ENCODE measurements around the gene OLFM2.
"Not testable (repeated sequence)": the region's sequence is repeated elsewhere in the genome, so short reads cannot be mapped to it uniquely, and the experiment has no call there.

OLFM2 gene

GRCh38 chr19:9953802-9954542 is 17.7 kb upstream of the OLFM2 start:
- Mint-ChIP-seq H3K9me3 (no peaks in the 10 kb centered on the region), H3K4me3 (no peak overlapping the region), H3K4me1 (no peaks in the 10 kb centered on the region), H3K27ac (no peak overlapping the region), H3K27me3 (peaks cover 8% of the 10 kb centered on the region)
- DNase-seq (no peak), ATAC-seq (no peak)

DNA sequence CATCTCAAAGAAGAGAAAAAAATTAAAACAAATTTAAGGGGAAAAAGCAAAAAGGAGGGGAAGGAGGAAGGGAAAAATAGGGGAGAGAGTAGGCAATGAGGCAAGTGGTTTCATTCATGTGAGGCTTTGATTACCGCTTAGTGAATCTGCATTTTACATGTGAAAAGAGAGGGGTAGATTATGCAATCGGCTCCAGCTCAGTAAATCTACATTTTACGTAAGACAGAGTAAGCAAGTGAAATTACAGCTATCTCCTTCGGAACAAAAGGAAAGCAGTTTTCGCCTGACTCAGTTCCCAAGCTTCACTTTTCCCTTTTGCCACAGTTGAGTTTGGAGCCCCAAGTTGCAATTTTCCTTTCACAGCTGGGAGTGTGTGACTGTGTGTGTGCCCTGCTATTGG is 16.0 kb upstream of the OLFM2 start:
- Mint-ChIP-seq H3K27ac (no peak overlapping the region), H3K4me1 (no peaks in the 10 kb centered on the region), H3K27me3 (no peaks in the 10 kb centered on the region), H3K9me3 (no peaks in the 10 kb centered on the region), H3K4me3 (no peak overlapping the region)
- ATAC-seq (no peak), DNase-seq (no peak)

DNA sequence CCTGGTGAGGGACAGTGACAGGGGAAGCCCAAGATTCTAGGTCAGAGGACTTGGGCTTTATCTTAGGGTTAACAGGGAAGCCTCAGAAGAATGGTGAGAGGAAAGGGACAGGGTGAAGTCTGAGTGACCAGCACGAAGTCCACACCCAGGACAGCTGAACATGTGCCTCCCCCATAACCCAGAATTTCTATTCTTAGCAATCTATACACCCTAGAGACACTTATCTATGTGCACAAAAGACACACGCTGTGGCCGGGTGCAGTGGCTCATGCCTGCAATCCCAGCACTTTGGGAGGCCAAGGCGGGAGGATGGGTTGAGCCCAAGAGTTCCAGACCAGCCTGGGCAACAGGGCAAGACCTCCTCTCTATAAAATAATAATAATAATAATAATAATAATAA is 11.1 kb upstream of the OLFM2 start:
- no peak overlapping the region for H3K4me3 Mint-ChIP-seq
- ATAC-seq: no peak
- H3K9me3 Mint-ChIP-seq: peaks cover 0 to 4% of the 10 kb centered on the region in 2 donors
- DNase-seq: no peak
- H3K4me1 Mint-ChIP-seq: no peaks in the 10 kb centered on the region
- peaks cover 23% of the 10 kb centered on the region for H3K27me3 Mint-ChIP-seq
- no peak overlapping the region for H3K27ac Mint-ChIP-seq

GRCh38 chr19:9946528-9947125 is 10.3 kb upstream of the OLFM2 start:
- H3K27ac Mint-ChIP-seq, H3K4me3 Mint-ChIP-seq, DNase-seq, ATAC-seq, H3K4me1 Mint-ChIP-seq: not testable (repeated sequence)
- Mint-ChIP-seq H3K9me3 (peaks cover 4 to 12% of the 10 kb centered on the region in 2 donors), H3K27me3 (peaks cover 32% of the 10 kb centered on the region)

- ATAC-seq (no peak), DNase-seq (no peak)
- Mint-ChIP-seq H3K27ac (no peak overlapping the region), H3K4me3 (no peak overlapping the region), H3K4me1 (no peaks in the 10 kb centered on the region), H3K9me3 (peaks cover 7 to 22% of the 10 kb centered on the region in 2 donors), H3K27me3 (peaks cover 33% of the 10 kb centered on the region)
These were observed 9.1 kb upstream of the OLFM2 start for GRCh38 chr19:9945319-9945966.

DNA sequence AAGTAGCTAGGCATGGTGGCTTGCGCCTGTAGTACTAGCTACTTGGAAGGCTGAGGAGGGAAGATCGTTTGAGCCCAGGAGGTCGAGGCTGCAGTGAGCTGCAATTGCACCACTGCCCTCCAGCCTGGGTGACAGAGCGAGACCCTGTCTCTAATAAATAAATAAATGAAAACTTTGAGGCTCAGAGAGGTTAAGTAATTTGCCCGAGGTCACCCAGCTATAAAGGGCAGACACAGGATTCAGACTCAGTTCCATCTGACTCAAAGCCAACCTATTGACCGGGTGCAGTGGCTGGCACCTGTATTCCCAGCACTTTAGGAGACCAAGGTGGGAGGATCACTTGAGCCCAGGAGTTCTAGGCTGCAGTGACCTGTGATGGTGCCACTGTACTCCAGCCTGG is 7.4 kb upstream of the OLFM2 start:
- Mint-ChIP-seq H3K4me1 (no peaks in the 10 kb centered on the region), H3K4me3 (no peak overlapping the region), H3K27me3 (peaks cover 33% of the 10 kb centered on the region), H3K9me3 (peaks cover 7 to 22% of the 10 kb centered on the region in 2 donors), H3K27ac (no peak overlapping the region)
- no peak for ATAC-seq
- DNase-seq: no peak

DNA sequence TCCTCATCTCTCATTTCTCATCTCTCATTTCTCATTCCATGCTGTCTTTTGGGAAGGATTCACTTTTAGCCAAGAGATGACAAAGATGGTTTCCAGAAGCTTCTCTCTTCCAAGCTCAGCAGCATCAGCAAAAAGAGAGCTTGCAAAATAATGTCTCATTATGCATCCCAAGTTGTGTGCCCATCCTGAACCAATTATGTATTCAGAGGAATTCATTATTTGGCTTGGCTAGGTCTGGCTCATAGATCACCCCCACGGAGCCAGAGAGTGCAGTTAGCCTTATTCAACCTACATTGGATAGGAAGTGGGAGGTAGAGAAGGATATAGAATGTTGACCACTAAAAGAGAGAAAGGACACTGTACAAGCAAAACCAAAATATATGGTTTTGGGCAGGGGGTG is 5.4 kb upstream of the OLFM2 start:
- peaks cover 7% of the 10 kb centered on the region for H3K4me1 Mint-ChIP-seq
- peaks cover 46% of the 10 kb centered on the region for H3K27me3 Mint-ChIP-seq
- ATAC-seq (no peak), DNase-seq (no peak)
- no peak overlapping the region for H3K4me3 Mint-ChIP-seq
- no peak overlapping the region for H3K27ac Mint-ChIP-seq
- H3K9me3 Mint-ChIP-seq: peaks cover 7 to 22% of the 10 kb centered on the region in 2 donors

DNA sequence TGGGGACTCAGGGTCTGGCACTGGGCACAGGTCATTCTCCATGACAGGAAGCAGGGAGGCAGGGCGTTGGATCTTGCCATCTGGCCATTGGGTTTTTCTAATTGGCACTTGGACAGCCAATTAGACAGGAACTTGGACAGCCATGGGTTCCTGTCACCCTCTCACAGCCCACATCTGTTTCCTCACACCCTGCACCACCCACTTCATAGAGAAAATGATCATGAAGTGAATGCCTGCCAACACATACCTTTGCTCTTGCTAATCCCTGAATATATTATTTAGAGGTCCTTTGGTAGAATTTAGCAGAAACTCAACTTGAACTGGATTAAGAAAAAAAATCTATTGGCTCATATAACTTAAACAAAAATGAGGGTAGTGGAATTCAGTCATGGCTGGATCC is 4.9 kb upstream of the OLFM2 start:
- Mint-ChIP-seq H3K9me3 (peaks cover 7 to 22% of the 10 kb centered on the region in 2 donors), H3K27me3 (peaks cover 48% of the 10 kb centered on the region), H3K4me3 (no peak overlapping the region), H3K27ac (no peak overlapping the region), H3K4me1 (peaks cover 9% of the 10 kb centered on the region)
- DNase-seq (no peak), ATAC-seq (no peak)

DNA sequence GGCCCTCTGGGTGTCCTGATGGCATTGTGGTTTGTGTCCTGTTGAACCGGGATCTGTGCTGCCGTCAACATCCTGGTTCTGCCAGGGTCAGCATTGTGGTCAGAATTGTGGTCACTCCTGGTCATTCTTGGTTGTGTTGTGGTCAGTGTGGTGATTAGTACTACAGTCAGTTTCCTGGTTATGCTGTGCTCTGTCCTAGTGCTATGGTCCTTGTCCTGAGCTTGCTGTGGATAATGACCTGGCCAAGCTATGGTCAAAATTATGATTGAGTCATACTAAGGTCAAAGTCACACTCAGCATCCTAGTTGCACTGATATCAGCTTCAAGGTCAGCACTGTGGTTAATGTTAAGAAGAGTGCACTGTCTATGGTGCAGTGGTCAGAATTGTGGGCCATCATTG is 4.5 kb upstream of the OLFM2 start:
- H3K4me1 Mint-ChIP-seq: peaks cover 11% of the 10 kb centered on the region
- ATAC-seq (no peak), DNase-seq (no peak)
- H3K27ac Mint-ChIP-seq: no peak overlapping the region
- peaks cover 7 to 22% of the 10 kb centered on the region in 2 donors for H3K9me3 Mint-ChIP-seq
- H3K4me3 Mint-ChIP-seq: no peak overlapping the region
- H3K27me3 Mint-ChIP-seq: peaks cover 51% of the 10 kb centered on the region

DNA sequence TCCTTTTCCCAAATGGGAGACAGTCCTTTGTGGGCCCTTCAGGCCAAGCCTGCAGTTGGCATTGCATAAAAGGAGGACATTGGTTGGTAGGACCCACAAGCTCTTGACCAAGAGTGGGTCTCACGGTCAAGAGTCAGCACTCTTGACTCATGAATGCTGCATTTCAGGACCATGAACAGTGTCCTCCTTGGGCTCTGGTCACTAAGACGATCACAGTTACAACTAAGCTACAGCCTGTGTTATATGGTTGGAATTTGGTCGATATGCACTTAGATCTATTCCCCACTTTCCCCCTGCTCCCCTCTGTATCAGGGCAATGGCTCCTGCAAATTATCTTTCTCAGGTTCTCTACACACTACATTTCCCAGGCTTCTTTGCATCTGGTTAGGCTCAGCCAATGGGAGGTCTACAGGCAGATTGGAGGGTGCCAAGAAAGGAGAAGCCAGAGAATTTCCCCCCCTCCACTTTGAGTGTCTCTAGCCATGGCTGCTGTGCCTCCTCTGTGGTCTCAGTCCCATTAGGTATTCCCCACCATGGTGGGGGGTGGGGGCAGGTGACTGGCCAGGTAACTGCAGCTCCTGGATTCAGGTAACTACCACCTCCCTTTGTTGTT is 3.1 kb upstream of the OLFM2 start:
- H3K27me3 Mint-ChIP-seq: peaks cover 53% of the 10 kb centered on the region
- peaks cover 7 to 22% of the 10 kb centered on the region in 2 donors for H3K9me3 Mint-ChIP-seq
- DNase-seq (no peak), ATAC-seq (no peak)
- no peak overlapping the region for H3K27ac Mint-ChIP-seq
- H3K4me1 Mint-ChIP-seq: peaks cover 25% of the 10 kb centered on the region
- H3K4me3 Mint-ChIP-seq: no peak overlapping the region

GRCh38 chr19:9937001-9937411 is 691 bp upstream of the OLFM2 start:
- peak overlapping the region; percentile 54 to 65 for H3K4me3 Mint-ChIP-seq
- no peak overlapping the region for H3K27ac Mint-ChIP-seq
- DNase-seq: no peak
- no peak for ATAC-seq
- peaks cover 31% of the 10 kb centered on the region for H3K4me1 Mint-ChIP-seq
- peaks cover 7 to 15% of the 10 kb centered on the region in 2 donors for H3K9me3 Mint-ChIP-seq
- peaks cover 60% of the 10 kb centered on the region for H3K27me3 Mint-ChIP-seq

- Mint-ChIP-seq H3K4me3 (peak overlapping the region; percentile 52), H3K27me3 (peaks cover 60% of the 10 kb centered on the region), H3K4me1 (peaks cover 35% of the 10 kb centered on the region), H3K9me3 (peaks cover 0 to 2% of the 10 kb centered on the region in 2 donors), H3K27ac (no peak overlapping the region)
- DNase-seq (no peak), ATAC-seq (peak; percentile 41)
These were observed 599 bp downstream of the OLFM2 start for GRCh38 chr19:9935506-9936325.

GRCh38 chr19:9934132-9934950 is 2.0 kb downstream of the OLFM2 start:
- peaks cover 38% of the 10 kb centered on the region for H3K4me1 Mint-ChIP-seq
- no peak overlapping the region for H3K4me3 Mint-ChIP-seq
- peaks cover 60% of the 10 kb centered on the region for H3K27me3 Mint-ChIP-seq

DNA sequence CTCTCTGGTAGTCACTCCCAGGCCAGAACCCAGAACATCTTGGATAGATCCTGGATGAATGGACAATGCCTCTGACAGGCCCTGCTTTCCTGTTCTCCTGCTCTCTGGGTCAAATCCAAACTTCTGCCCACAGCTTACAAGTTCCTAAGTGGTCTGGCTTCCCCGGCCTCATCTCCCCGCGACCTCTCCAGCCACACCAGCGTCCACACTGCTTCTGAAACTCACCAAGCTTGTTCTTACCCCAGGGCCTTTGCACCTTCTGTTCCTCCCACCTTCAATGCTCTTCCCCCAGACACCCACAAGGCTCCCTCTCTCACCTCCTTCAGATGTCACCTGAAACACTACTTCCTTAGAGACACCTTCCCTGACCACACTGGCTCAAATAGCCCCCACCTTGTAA is 3.5 kb downstream of the OLFM2 start:
- no peak overlapping the region for H3K27ac Mint-ChIP-seq
- ATAC-seq: no peak
- peaks cover 58% of the 10 kb centered on the region for H3K27me3 Mint-ChIP-seq
- no peak overlapping the region for H3K4me3 Mint-ChIP-seq
- no peak for DNase-seq
- H3K4me1 Mint-ChIP-seq: peaks cover 38% of the 10 kb centered on the region
- no peaks in the 10 kb centered on the region for H3K9me3 Mint-ChIP-seq

More at GRCh38 chr19:9934132-9934950, 2.0 kb downstream of the OLFM2 start:
- DNase-seq: peak; percentile 83 to 87
- Mint-ChIP-seq H3K27ac (no peak overlapping the region), H3K9me3 (no peaks in the 10 kb centered on the region)
- peak; percentile 76 for ATAC-seq

Measured in stimulated activated naive CD8-positive, alpha-beta T cell treated with anti-CD3 and anti-CD28 coated beads, Interleukin-15, amount 100 ng/mL, for 72 hours (primary cell).